Pancreas (tissue), 10 donors: Measurements from ENCODE around the gene SYP. TPM values are rescaled to one million over a fixed set of nuclear protein-coding genes. Genes with fewer than 3 reads are reported as not detected.

Experiments
- ATAC-seq, 4 donors: fragments of 200-7000 bp; cut with Tn5 transposase; one replicate each; pipeline versions ENCODE4 v1.8.0 to v1.9.1; 2020; ENCODE audit warnings: mild to moderate bottlenecking in 4 of 4, moderate library complexity in 4 of 4
- DNase-seq, 6 donors: peaks; one replicate each; pipeline ENCODE4 v3.0.0-alpha.2; 2020
- FAIRE-seq: peaks from 2 replicates; lab custom pipeline; 2012; peaks lifted over from hg19 to GRCh38; lab: Jason Lieb, UNC
- H3K27ac ChIP-seq, 4 donors: fragments of 200-600 bp; sonication (generic); 1 replicate in 3 of 4; 2 replicates in 1 of 4; pipeline versions ENCODE4 v1.5.0 to v1.8.0; 2020
- H3K27me3 ChIP-seq, 4 donors: fragments of 200-600 bp; one replicate each; pipeline ENCODE4 v1.8.0; 2021
- H3K36me3 ChIP-seq, 3 donors: fragments of 200-600 bp; sonication (generic) in 1 of 3; one replicate each; pipeline versions ENCODE4 v1.5.0 to v1.8.0; 2020 to 2021
- H3K4me1 ChIP-seq, 3 donors: fragments of 200-600 bp; one replicate each; pipeline ENCODE4 v1.8.0; 2021
- H3K4me3 ChIP-seq, 4 donors: fragments of 200-600 bp; sonication (generic) in 2 of 4; one replicate each; pipeline versions ENCODE4 v1.5.0 to v1.8.0; 2020 to 2021
- H3K9me3 ChIP-seq, 4 donors: fragments of 200-600 bp; one replicate each; pipeline ENCODE4 v1.8.0; 2021
- WGBS, 2 donors: extraction: QIAGEN DNeasy Blood & Tissue Kit; methylation state at CpG; one replicate each; pipeline ENCODE4 v1.1.7; 2013; 5-methylcytosine and 5-hydroxymethylcytosine counted together
- intact Hi-C, 3 donors: fragments of 100-400 bp; cut with DNase I; formaldehyde crosslinking; loops; one replicate each; pipeline versions ENCODE4 v1.11.1 to v1.14.2; 2022
- polyA plus RNA-seq, 2 donors: library from polyadenylated mRNA; stranded (reverse); fragments of 200-250 nt; gene quantifications; one replicate each; pipeline ENCODE4 v1.2.3, GENCODE V29; 2013
- total RNA-seq, 6 donors: library from RNA; stranded (reverse); fragmentation: NEBNext Ultra II Directional in 4 of 6; extraction: Animal tissue kit (Norgen Biotek cat#: 25700) in 4 of 6; gene quantifications; one replicate each; pipeline versions ENCODE4 v1.2.1 to v1.2.4, GENCODE V29; 2021 to 2023
- TF ChIP-seq, protein P1 (sequence below), 4 donors: fragments of 200-600 bp; sonication (generic) in 3 of 4; IDR thresholded peaks; one replicate each; pipeline versions ENCODE4 v1.5.0 to v1.8.0; 2021; ENCODE audit warnings: antibody characterized with exemption in 4 of 4
- donor health status: healthy with polysubstance abuse.
- donor health status: DM: no; HTN: no; CAD: no; lungs with moderate emphysema.
- donor health status: DM: no; HTN: no; CAD: no.
- donor health status: control.
- donor health status: control.
- donor health status: Bipolar disorder and iron deficiency.
- donor health status: DM: yes; HTN: yes; CAD: no.
- donor health status: DM: no; HTN: no; CAD: no.
- donor health status: DM: no; HTN: no; CAD: no.
- donor health status: DM: yes; HTN: yes; CAD: no.

Gene SYP
- total and polyA plus RNA-seq, 8 donors = 2.0 to 41.7 (median 6.7) TPM

DNA sequence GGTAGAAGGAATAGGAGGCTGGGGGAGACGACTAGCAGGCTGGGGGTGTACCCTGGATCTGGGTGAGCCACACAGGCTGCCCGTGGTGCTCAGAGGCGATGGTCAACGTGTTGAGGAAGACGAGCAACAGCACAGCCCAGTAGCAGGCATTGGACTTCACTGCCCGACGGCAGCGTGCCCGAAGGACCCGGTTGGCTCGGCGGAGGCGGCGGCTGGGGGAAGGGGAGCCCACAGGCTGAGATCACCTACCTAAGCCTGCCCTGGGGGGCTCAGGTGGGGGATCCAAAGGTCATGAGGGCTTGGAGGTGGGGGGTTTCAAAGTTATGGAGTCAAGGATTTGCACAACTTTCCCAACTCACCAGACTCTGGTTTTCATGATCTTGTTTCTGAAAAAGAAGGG lies 25.9 kb upstream of the SYP start:
- WGBS, 2 donors = 68 to 69% methylated on average over 14 of the region's 14 CpGs
- H3K36me3 ChIP-seq = no peaks in the 10 kb centered on the region
- ATAC-seq (no peak), DNase-seq (no peak), FAIRE-seq (no peak)
- H3K4me3 ChIP-seq = no peak overlapping the region
- H3K27me3 ChIP-seq = peaks cover 0 to 6% (median 0%) of the 10 kb centered on the region in 4 donors
- intact Hi-C loops = no loop called here
- no peaks in the 10 kb centered on the region for H3K4me1 ChIP-seq
- TF ChIP-seq, protein P1, sequence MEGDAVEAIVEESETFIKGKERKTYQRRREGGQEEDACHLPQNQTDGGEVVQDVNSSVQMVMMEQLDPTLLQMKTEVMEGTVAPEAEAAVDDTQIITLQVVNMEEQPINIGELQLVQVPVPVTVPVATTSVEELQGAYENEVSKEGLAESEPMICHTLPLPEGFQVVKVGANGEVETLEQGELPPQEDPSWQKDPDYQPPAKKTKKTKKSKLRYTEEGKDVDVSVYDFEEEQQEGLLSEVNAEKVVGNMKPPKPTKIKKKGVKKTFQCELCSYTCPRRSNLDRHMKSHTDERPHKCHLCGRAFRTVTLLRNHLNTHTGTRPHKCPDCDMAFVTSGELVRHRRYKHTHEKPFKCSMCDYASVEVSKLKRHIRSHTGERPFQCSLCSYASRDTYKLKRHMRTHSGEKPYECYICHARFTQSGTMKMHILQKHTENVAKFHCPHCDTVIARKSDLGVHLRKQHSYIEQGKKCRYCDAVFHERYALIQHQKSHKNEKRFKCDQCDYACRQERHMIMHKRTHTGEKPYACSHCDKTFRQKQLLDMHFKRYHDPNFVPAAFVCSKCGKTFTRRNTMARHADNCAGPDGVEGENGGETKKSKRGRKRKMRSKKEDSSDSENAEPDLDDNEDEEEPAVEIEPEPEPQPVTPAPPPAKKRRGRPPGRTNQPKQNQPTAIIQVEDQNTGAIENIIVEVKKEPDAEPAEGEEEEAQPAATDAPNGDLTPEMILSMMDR (IDR thresholded peaks at IDR 0.05) = no peak
- no peaks in the 10 kb centered on the region for H3K9me3 ChIP-seq
- H3K27ac ChIP-seq = no peak overlapping the region

DNA sequence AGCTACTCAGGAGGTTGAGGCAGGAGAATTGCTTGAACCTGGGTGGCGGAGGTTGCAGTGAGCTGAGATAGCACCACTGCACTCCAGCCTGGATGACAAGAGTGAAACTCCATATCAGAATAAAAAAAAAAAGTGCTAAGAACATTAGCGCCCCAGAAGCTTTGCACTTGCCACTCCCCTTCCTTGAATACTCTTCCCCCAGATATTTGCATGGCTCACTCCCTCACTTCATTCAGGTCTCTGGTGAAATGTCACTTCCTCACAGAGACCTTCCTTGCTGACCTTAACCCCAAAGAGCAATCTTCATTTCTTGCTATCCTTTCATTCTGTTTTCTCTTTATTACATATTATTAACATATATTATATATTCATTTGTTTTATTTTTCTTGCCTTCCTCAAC lies 21.9 kb upstream of the SYP start:
- no peak for DNase-seq
- Histone ChIP-seq H3K27ac (no peak overlapping the region), H3K36me3 (no peaks in the 10 kb centered on the region), H3K4me3 (no peak overlapping the region), H3K27me3 (peaks cover 0 to 6% (median 0%) of the 10 kb centered on the region in 4 donors), H3K9me3 (no peaks in the 10 kb centered on the region), H3K4me1 (no peaks in the 10 kb centered on the region)
- no peak for ATAC-seq
- WGBS, 2 donors = 73 to 87% methylated on average over 2 of the region's 2 CpGs
- TF ChIP-seq, protein P1 (IDR thresholded peaks at IDR 0.05) = no peak
- no peak for FAIRE-seq
- intact Hi-C loops = no loop called here

DNA sequence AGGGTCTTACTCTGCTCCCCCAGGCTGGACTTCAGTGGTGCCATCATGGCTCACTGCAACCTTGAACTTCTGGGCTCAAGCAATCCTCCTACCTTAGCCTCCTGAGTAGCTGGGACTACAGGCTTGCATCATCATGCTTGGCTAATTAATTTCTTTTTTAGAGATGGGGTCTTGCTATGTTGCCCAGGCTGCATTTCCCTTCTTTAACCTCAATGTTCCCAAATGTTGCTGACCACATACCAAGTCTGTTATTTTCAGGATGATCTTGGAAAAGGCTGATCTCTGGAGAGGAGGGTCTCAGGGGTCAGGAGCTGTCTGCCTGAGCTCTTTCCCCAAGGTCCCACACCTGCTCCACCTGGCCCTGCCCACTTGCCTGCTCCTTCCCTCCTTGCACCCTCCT lies 20.1 kb upstream of the SYP start:
- no peaks in the 10 kb centered on the region for H3K4me1 ChIP-seq
- H3K36me3 ChIP-seq = no peaks in the 10 kb centered on the region
- no peak overlapping the region for H3K27ac ChIP-seq
- TF ChIP-seq, protein P1 (IDR thresholded peaks at IDR 0.05) = no peak
- intact Hi-C loops = no loop called here
- H3K9me3 ChIP-seq = no peaks in the 10 kb centered on the region
- H3K27me3 ChIP-seq = peaks cover 0 to 6% (median 0%) of the 10 kb centered on the region in 4 donors
- FAIRE-seq (no peak), DNase-seq (no peak), ATAC-seq (no peak)
- H3K4me3 ChIP-seq = no peak overlapping the region

DNA sequence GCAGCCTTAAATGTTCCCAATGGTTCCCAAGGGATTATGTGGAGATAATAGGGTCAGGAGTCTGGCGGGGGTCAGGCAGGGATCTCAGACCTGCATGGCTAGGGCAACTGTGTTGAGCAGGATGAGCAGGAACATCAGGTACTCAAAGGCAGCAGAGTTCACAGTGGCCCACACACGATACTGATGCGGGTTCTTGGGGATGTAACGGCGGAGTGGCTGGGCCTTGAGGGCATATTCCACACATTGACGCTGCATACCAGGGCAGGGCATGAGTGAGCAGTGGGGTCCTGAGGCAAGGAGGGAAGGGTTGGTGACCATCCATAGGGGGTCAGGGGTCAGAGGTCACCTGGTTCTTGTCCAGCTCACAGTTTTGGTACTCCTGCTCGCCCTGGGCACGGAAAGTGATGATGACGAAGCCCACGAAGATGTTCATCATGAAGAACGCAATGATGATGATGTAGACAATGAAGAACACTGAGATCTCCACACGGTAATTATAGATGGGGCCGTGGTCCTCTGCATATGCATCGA lies 15.1 kb upstream of the SYP start:
- Histone ChIP-seq H3K36me3 (no peaks in the 10 kb centered on the region), H3K27ac (no peak overlapping the region), H3K4me3 (no peak overlapping the region), H3K9me3 (no peaks in the 10 kb centered on the region), H3K27me3 (no peaks in the 10 kb centered on the region), H3K4me1 (no peaks in the 10 kb centered on the region)
- no peak for DNase-seq
- no peak for FAIRE-seq
- no peak for ATAC-seq
- 77 to 86% methylated on average over 14 of the region's 14 CpGs for WGBS, 2 donors
- intact Hi-C loops = no loop called here
- TF ChIP-seq, protein P1 (IDR thresholded peaks at IDR 0.05) = no peak

DNA sequence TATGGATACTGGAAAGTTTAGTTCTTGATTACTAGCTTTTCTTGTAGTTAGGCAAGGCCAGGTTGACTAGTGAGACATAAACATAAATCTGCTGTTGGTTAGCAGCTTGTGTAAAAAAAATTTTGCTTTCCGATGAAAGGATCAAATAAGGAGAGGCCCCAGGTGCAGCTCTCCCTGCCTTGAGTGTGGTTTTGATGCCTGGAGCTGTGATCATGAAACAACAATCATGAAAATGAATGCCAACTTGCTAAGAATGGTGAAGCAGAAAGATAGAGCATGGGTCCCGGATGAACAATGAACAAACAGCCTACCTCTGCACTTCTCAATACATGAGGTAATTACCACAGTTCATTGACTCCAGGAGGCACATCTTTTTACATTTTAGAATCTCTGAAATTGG lies 14.4 kb upstream of the SYP start:
- no peaks in the 10 kb centered on the region for H3K27me3 ChIP-seq
- H3K4me1 ChIP-seq = no peaks in the 10 kb centered on the region
- DNase-seq (no peak), FAIRE-seq (no peak), ATAC-seq (no peak)
- WGBS, 2 donors = 74 to 78% methylated on average over 2 of the region's 2 CpGs
- intact Hi-C loops = no loop called here
- H3K9me3 ChIP-seq = no peaks in the 10 kb centered on the region
- H3K36me3 ChIP-seq = no peaks in the 10 kb centered on the region
- TF ChIP-seq, protein P1 (IDR thresholded peaks at IDR 0.05) = no peak
- H3K27ac ChIP-seq = no peak overlapping the region
- H3K4me3 ChIP-seq = no peak overlapping the region
